ENCODE measurements around the gene HES7. TPM values are rescaled to one million over a fixed set of nuclear protein-coding genes. Genes with fewer than 3 reads are reported as not detected.

The HES7 gene
- polyA plus RNA-seq, 1 donor from 2014 or later = 15.3 TPM

DNA sequence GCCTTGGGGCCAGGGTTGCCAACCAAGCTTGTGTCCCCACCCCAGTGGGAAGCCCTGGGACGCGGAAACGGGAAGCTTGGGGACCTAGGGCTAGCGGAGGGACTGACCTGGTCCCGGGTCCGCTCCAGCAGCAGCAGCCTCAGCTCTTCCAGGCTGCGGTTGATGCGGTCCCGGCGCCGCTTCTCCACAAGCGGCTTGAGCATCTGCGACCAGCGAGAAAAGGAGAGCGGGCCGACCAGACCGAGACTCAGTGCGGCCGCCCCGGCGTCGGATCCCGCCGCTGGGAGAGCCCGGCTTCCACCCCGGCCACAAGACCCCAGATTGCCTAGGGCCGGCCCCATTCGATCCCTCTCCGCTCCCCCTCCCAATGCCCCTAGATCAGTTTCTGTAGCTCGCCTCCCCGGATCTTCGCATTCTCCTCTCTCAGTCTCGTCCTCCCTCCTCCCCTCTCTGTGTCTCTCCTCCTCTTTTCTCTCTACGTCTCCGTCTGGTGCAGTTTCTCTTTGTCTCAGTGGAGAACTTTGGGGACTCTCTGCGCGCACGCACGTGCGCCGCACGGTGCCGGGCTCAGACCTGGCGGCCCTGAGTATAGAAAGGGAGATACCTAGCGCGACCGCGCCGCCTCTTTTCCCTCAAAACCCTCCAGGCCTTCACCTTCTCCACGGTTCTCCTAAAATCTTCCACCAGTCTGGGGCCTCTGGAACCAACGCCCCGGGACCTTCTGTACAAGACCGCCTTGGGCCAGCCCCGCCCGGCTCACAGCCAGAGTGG lies 797 bp downstream of the HES7 start:
- peak overlapping the region; percentile 61 for H3K9ac ChIP-seq (ENCODE audit: low read length)
- H3K4me3 ChIP-seq (ENCODE audit: low read length) = peak overlapping the region; percentile 88
- peaks cover 46% of the 10 kb centered on the region for H3K27me3 ChIP-seq (ENCODE audit: insufficient read depth, low read depth, low read length)
- H4K20me1 ChIP-seq (ENCODE audit: insufficient read depth) = peaks cover 6% of the 10 kb centered on the region
- H2AFZ ChIP-seq (ENCODE audit: low read depth, low read length) = no peak overlapping the region
- no peak overlapping the region for H3K27ac ChIP-seq (ENCODE audit: low read length)
- no peak for TF ChIP-seq RAD21 (conservative IDR thresholded peaks at IDR 0.05)
- peak; percentile 87 for TF ChIP-seq EZH2 (IDR thresholded peaks at IDR 0.05; ENCODE audit: borderline replicate concordance, insufficient read depth, low read length, poor library complexity, severe bottlenecking)
- TF ChIP-seq TAF1 (IDR thresholded peaks at IDR 0.05; ENCODE audit: low read depth) = no peak
- TF ChIP-seq MXI1 (conservative IDR thresholded peaks at IDR 0.05; ENCODE audit: poor library complexity, severe bottlenecking) = peak; percentile 66
- H3F3A ChIP-seq (ENCODE audit: insufficient read depth, low read length, poor library complexity, severe bottlenecking) = peaks cover 12% of the 10 kb centered on the region
- no peaks in the 10 kb centered on the region for H3K79me2 ChIP-seq (replicated peaks; ENCODE audit: insufficient read depth, low read length)
- H3K36me3 ChIP-seq (ENCODE audit: insufficient read depth, low read length) = no peaks in the 10 kb centered on the region
- peak overlapping the region; percentile 87 for H3K4me2 ChIP-seq (ENCODE audit: low read length)
- no peaks in the 10 kb centered on the region for H3K9me2 ChIP-seq (ENCODE audit: insufficient read depth, low read length)
- H3K9me3 ChIP-seq (ENCODE audit: low read length) = no peaks in the 10 kb centered on the region

DNA sequence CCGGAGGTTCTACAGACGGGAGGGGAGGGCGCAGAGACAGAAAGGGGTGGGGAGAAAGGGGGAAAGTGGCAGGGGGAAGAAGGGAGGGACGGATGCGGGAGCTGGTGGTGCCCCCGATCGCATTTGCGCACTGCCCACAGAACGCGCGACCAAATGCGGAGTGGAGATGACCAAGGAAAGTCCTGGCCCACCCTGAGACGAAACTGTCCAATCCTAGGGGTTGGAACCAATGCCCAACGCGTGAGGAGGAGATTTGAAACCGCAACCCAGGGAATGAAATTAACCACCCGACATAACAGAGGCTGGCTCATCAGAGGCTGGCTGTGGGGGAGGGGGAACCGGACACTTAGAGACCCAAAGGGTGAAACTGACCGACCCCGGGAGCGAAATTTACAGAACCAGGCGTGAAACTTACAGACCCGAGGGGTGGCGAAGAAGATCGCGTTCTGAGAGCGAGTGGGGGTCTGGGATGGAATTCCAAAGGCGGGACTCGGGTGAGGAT lies 1.4 kb downstream of the HES7 start:
- TF ChIP-seq REST (IDR thresholded peaks at IDR 0.05; ENCODE audit: borderline replicate concordance) (no peak), TAF1 (IDR thresholded peaks at IDR 0.05; ENCODE audit: low read depth) (no peak), RAD21 (conservative IDR thresholded peaks at IDR 0.05) (no peak), POLR2AphosphoS5 (IDR thresholded peaks at IDR 0.05) (peak; percentile 17), EP300 (conservative IDR thresholded peaks at IDR 0.05; ENCODE audit: poor library complexity, severe bottlenecking) (no peak), EZH2 (IDR thresholded peaks at IDR 0.05; ENCODE audit: borderline replicate concordance, insufficient read depth, low read length, poor library complexity, severe bottlenecking) (no peak), MXI1 (conservative IDR thresholded peaks at IDR 0.05; ENCODE audit: poor library complexity, severe bottlenecking) (no peak), CTCF (IDR thresholded peaks at IDR 0.05; ENCODE audit: poor library complexity, severe bottlenecking) (no peak), SMC3 (conservative IDR thresholded peaks at IDR 0.05; ENCODE audit: poor library complexity) (no peak)
- peak overlapping the region; percentile 88 for H3K4me3 ChIP-seq (ENCODE audit: low read length)
- H2AFZ ChIP-seq (ENCODE audit: low read depth, low read length) = no peak overlapping the region
- H3F3A ChIP-seq (ENCODE audit: insufficient read depth, low read length, poor library complexity, severe bottlenecking) = peaks cover 12% of the 10 kb centered on the region
- no peaks in the 10 kb centered on the region for H3K79me2 ChIP-seq (replicated peaks; ENCODE audit: insufficient read depth, low read length)
- no peak overlapping the region for H3K27ac ChIP-seq (ENCODE audit: low read length)
- H3K27me3 ChIP-seq (ENCODE audit: insufficient read depth, low read depth, low read length) = peaks cover 48% of the 10 kb centered on the region
- peaks cover 6% of the 10 kb centered on the region for H4K20me1 ChIP-seq (ENCODE audit: insufficient read depth)
- H3K9me3 ChIP-seq (ENCODE audit: low read length) = no peaks in the 10 kb centered on the region
- peak overlapping the region; percentile 61 for H3K9ac ChIP-seq (ENCODE audit: low read length)
- no peaks in the 10 kb centered on the region for H3K36me3 ChIP-seq (ENCODE audit: insufficient read depth, low read length)
- peak overlapping the region; percentile 87 for H3K4me2 ChIP-seq (ENCODE audit: low read length)
- H3K9me2 ChIP-seq (ENCODE audit: insufficient read depth, low read length) = no peaks in the 10 kb centered on the region

Data from neural cell (in vitro differentiated cells).